Measurements from ENCODE around the gene NLGN2. TPM values are rescaled to one million over a fixed set of nuclear protein-coding genes. Genes with fewer than 3 reads are reported as not detected.

NLGN2 gene
- total and polyA plus RNA-seq, 2 experiments from 2014 or later = 14.4 to 38.7 TPM

DNA sequence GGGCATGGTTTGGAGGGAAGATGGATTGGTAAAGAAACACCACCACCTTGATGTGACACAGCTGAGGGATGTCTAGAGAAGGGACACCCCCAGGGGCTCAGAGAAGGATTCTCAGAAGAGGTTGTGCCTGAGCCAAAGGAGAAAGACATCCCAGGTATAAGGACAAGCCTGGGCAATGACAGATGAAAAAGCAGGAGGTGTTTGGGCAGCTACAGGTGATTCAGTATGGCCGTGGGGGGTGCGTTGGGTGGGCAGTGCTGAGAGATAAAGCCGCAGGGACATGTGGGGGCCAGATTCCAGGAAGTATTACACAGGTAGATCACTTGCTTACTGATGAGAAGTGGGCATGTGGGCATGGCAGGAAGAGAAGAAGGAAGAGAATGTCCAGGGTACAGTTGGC lies 45.7 kb upstream of the NLGN2 start:
- H3K27me3 Mint-ChIP-seq (ENCODE audit: insufficient read depth, low read depth, poor library complexity) = peaks cover 9% of the 10 kb centered on the region
- no peaks in the 10 kb centered on the region for H3K36me3 ChIP-seq (ENCODE audit: insufficient read depth)
- H3K9me3 Mint-ChIP-seq = no peaks in the 10 kb centered on the region
- H3F3A ChIP-seq (replicated peaks; ENCODE audit: low read depth) = no peaks in the 10 kb centered on the region; the same call in 1 of the 2 replicates
- no peak overlapping the region for H3K4me3 ChIP-seq
- no peaks in the 10 kb centered on the region for H3K9me2 ChIP-seq (ENCODE audit: insufficient read depth)
- H3K27ac Mint-ChIP-seq = no peak overlapping the region
- ATAC-seq = no peak
- no peaks in the 10 kb centered on the region for H4K20me1 ChIP-seq (replicated peaks; ENCODE audit: insufficient read depth)
- H3K4me2 ChIP-seq = no peak overlapping the region
- DNase-seq (ENCODE audit: low spot score) = no peak
- H3K27me3 ChIP-seq (ENCODE audit: insufficient read depth) = no peaks in the 10 kb centered on the region
- TF ChIP-seq NANOG (IDR thresholded peaks at IDR 0.05; ENCODE audit: borderline replicate concordance) = no peak
- no peak for TF ChIP-seq ZNF462 (CRISPR knock-in tag; IDR thresholded peaks at IDR 0.05)
- TF ChIP-seq EZH2phosphoT487 (IDR thresholded peaks at IDR 0.05; ENCODE audit: unreplicated experiment) = no peak
- no peak for TF ChIP-seq POLR2AphosphoS5 (IDR thresholded peaks at IDR 0.05; ENCODE audit: low read depth)
- TF ChIP-seq CREB1 (CRISPR knock-in tag; IDR thresholded peaks at IDR 0.05; ENCODE audit: low read depth) = no peak
- no peak for TF ChIP-seq REST (IDR thresholded peaks at IDR 0.05; ENCODE audit: unreplicated experiment)
- TF ChIP-seq ZNF114 (CRISPR knock-in tag; IDR thresholded peaks at IDR 0.05) = no peak
- no peak for TF ChIP-seq JUNB (IDR thresholded peaks at IDR 0.05; ENCODE audit: unreplicated experiment)
- no peak for TF ChIP-seq STAT1 (IDR thresholded peaks at IDR 0.05; ENCODE audit: unreplicated experiment)
- no peak for TF ChIP-seq CTCF (conservative IDR thresholded peaks at IDR 0.05; ENCODE audit: low read depth in 2 of 2)
- H3K36me3 Mint-ChIP-seq (ENCODE audit: low read depth) = no peaks in the 10 kb centered on the region
- H3K4me3 Mint-ChIP-seq = no peak overlapping the region
- no peaks in the 10 kb centered on the region for H3K79me2 ChIP-seq (replicated peaks; ENCODE audit: insufficient read depth)
- H3K4me1 Mint-ChIP-seq = peaks cover 3% of the 10 kb centered on the region; the same call in 2 of the 3 replicates
- H3K27ac ChIP-seq (ENCODE audit: low read depth) = no peak overlapping the region
- H3K4me1 ChIP-seq (ENCODE audit: insufficient read depth) = peaks cover 3% of the 10 kb centered on the region; the same call in 1 of the 2 replicates
- H2AFZ ChIP-seq = no peak overlapping the region

All from GM23338 (cell line).